Measurements from ENCODE around the gene RHOBTB1. TPM values are rescaled to one million over a fixed set of nuclear protein-coding genes. Genes with fewer than 3 reads are reported as not detected.

Gene RHOBTB1
- total and polyA plus RNA-seq, 9 of the 15 experiments (the other 6 are each of a cell fraction or from before 2014, with no cell fraction given): 1.7 to 11.7 (median 9.3) TPM

- CTCF ChIA-PET (ENCODE audit: low intra/inter-chr PET ratio): no interaction called here
- in situ Hi-C loops (cut with MboI) (no loop called here), intact Hi-C loops (cut with micrococcal nuclease) (no loop called here)
- ATAC-seq (no peak), DNase-seq (ENCODE audit: extremely low read depth in 1 of 4, low spot score in 3 of 4) (no peak), FAIRE-seq (no peak)
- Histone ChIP-seq H3K36me3 (ENCODE audit: control insufficient read depth, insufficient read depth, low read length) (no peaks in the 10 kb centered on the region), H3K9me3 (replicated peaks; ENCODE audit: control insufficient read depth, insufficient read depth, low read depth, low read length) (no peaks in the 10 kb centered on the region), H3K4me3 (no peak overlapping the region), H4K20me1 (replicated peaks; ENCODE audit: control insufficient read depth, insufficient read depth, low read length) (no peaks in the 10 kb centered on the region), H3K4me2 (ENCODE audit: insufficient read depth, low read length) (no peak overlapping the region), H3K9ac (ENCODE audit: insufficient read depth in 1 of 2, low read depth in 2 of 2, low read length in 2 of 2) (no peak overlapping the region), H3K27ac (ENCODE audit: extremely low read depth, low read depth, low read length) (no peak overlapping the region), H3K27me3 (ENCODE audit: control insufficient read depth in 2 of 2, insufficient read depth in 2 of 2, low read length in 2 of 2) (no peaks in the 10 kb centered on the region), H3K4me1 (replicated peaks in 1 of 2; ENCODE audit: control insufficient read depth in 2 of 2, insufficient read depth in 2 of 2, low read length in 2 of 2) (no peaks in the 10 kb centered on the region), H2AFZ (ENCODE audit: low read depth, low read length) (no peak overlapping the region), H3K79me2 (ENCODE audit: control insufficient read depth, insufficient read depth, low read length) (no peaks in the 10 kb centered on the region), H3K9me1 (ENCODE audit: control insufficient read depth, insufficient read depth, low read length) (no peaks in the 10 kb centered on the region)
- no TSS peak for BruUV-seq (replicated peaks)
- 22% methylated on average over 5 of the region's 5 CpGs for WGBS (ENCODE audit: insufficient coverage, low coverage, missing lambda C conversion rate)
- TF ChIP-seq MBD2 (IDR thresholded peaks at IDR 0.05; ENCODE audit: borderline replicate concordance, low read depth) (no peak), MXD1 (CRISPR knock-in tag; IDR thresholded peaks at IDR 0.05; ENCODE audit: borderline replicate concordance, poor library complexity, severe bottlenecking) (no peak), HNRNPL (IDR thresholded peaks at IDR 0.05; ENCODE audit: low read depth, low read length) (no peak), CREB3L1 (IDR thresholded peaks at IDR 0.05; ENCODE audit: borderline replicate concordance, low read depth) (no peak), ATF4 (CRISPR knock-in tag; IDR thresholded peaks at IDR 0.05) (no peak)
- POLR2A ChIA-PET: interaction anchor here (0.9 kb wide), 1 partner anchor 19 kb away, joined by 4 read pairs; no protein-coding TSS in a partner anchor
Measured at GRCh38 chr10:60863796-60864195, 80.2 kb downstream of the RHOBTB1 start.

All from K562 (cell line).